Breast epithelium (tissue), 4 donors: ENCODE measurements around the gene VKORC1L1. TPM values are rescaled to one million over a fixed set of nuclear protein-coding genes. Genes with fewer than 3 reads are reported as not detected.
"Not testable (repeated sequence)": the region's sequence is repeated elsewhere in the genome, so short reads cannot be mapped to it uniquely, and the experiment has no call there.

Source experiments
- DNase-seq, 2 donors: peaks; one replicate each; pipeline ENCODE4 v3.0.0-alpha.2; 2019; ENCODE audit warnings: low spot score in 2 of 2
- H3K27ac ChIP-seq, 2 donors: fragments of 200-600 bp; sonication (generic) in 1 of 2; one replicate each; pipeline ENCODE4 v1.5.1; 2016 to 2019; ENCODE audit warnings: mild to moderate bottlenecking in 1 of 2
- H3K27me3 ChIP-seq, 2 donors: fragments of 200-600 bp; sonication (generic) in 1 of 2; one replicate each; pipeline versions ENCODE4 v1.5.1 to v1.6.0; 2017 to 2019; ENCODE audit warnings: control low read depth in 1 of 2, mild to moderate bottlenecking in 1 of 2
- H3K36me3 ChIP-seq: fragments of 200-600 bp; one replicate; pipeline ENCODE4 v1.5.1; 2019
- H3K4me1 ChIP-seq, 2 donors: fragments of 200-600 bp; sonication (generic); one replicate each; pipeline ENCODE4 v1.5.1; 2016 to 2019; ENCODE audit warnings: control low read depth in 1 of 2
- H3K4me3 ChIP-seq, 3 donors: fragments of 200-600 bp; sonication (generic); 1 replicate in 2 of 3; 2 replicates in 1 of 3; pipeline ENCODE4 v1.5.1; 2016 to 2019; ENCODE audit warnings: mild to moderate bottlenecking in 3 of 3, moderate library complexity in 2 of 3
- H3K9me3 ChIP-seq, 2 donors: fragments of 200-600 bp; sonication (generic) in 1 of 2; one replicate each; pipeline ENCODE4 v1.5.1; 2016 to 2019; ENCODE audit warnings: control low read depth in 1 of 2
- CTCF ChIP-seq, 3 donors: fragments of 450-650 bp; IDR thresholded peaks; one replicate each; pipeline ENCODE4 v1.5.1; 2016 to 2017; ENCODE audit warnings: antibody characterized with exemption in 3 of 3, mild to moderate bottlenecking in 3 of 3, moderate library complexity in 3 of 3
- POLR2A ChIP-seq: fragments of 450-650 bp; IDR thresholded peaks from one replicate; pipeline ENCODE4 v1.6.1; 2016; ENCODE audit warnings: antibody characterized with exemption, mild to moderate bottlenecking, moderate library complexity
- POLR2AphosphoS5 ChIP-seq, 3 donors: sonication (generic); formaldehyde crosslinking; IDR thresholded peaks; one replicate each; pipeline ENCODE4 v1.6.1; 2017; ENCODE audit warnings: antibody characterized with exemption in 3 of 3
- intact Hi-C: fragments of 100-400 bp; cut with DNase I; formaldehyde crosslinking; loops from one replicate; pipeline ENCODE4 v1.15.1; 2023; ENCODE audit warnings: low total_unique reads
- total RNA-seq, 3 donors: library from RNA; depleted of rRNA; stranded (reverse); fragments of >200 nt; gene quantifications; one replicate each; pipeline ENCODE4 v1.1.0, GENCODE V29; 2016

Gene VKORC1L1
- total RNA-seq, 3 donors from 2014 or later: 21.1 to 84.5 (median 25.9) TPM

- no peak for TF ChIP-seq POLR2AphosphoS5 (IDR thresholded peaks at IDR 0.05)
- TF ChIP-seq CTCF (IDR thresholded peaks at IDR 0.05): no peak
- no peak for TF ChIP-seq POLR2A
- no peaks in the 10 kb centered on the region for H3K27me3 ChIP-seq
- intact Hi-C loops: no loop called here
- H3K36me3 ChIP-seq: no peaks in the 10 kb centered on the region
- no peaks in the 10 kb centered on the region for H3K4me1 ChIP-seq
- no peak overlapping the region for H3K27ac ChIP-seq
- DNase-seq: no peak
- no peak overlapping the region for H3K4me3 ChIP-seq
- no peaks in the 10 kb centered on the region for H3K9me3 ChIP-seq
Observed at GRCh38 chr7:65938336-65938895, 65.5 kb downstream of the VKORC1L1 start.

GRCh38 chr7:65945787-65946186 lies 72.9 kb downstream of the VKORC1L1 start:
- H3K27me3 ChIP-seq, H3K36me3 ChIP-seq, H3K4me3 ChIP-seq, DNase-seq, H3K27ac ChIP-seq, H3K9me3 ChIP-seq, intact Hi-C loops, H3K4me1 ChIP-seq: not testable (repeated sequence)

- Histone ChIP-seq H3K27me3 (no peaks in the 10 kb centered on the region), H3K27ac (no peak overlapping the region), H3K4me1 (no peaks in the 10 kb centered on the region), H3K4me3 (no peak overlapping the region), H3K9me3 (no peaks in the 10 kb centered on the region), H3K36me3 (no peaks in the 10 kb centered on the region)
- intact Hi-C loops: no loop called here
- no peak for DNase-seq
- TF ChIP-seq POLR2AphosphoS5 (IDR thresholded peaks at IDR 0.05) (no peak), CTCF (IDR thresholded peaks at IDR 0.05) (no peak), POLR2A (no peak)
Observed at GRCh38 chr7:65946904-65947303, 74.0 kb downstream of the VKORC1L1 start.

- TF ChIP-seq CTCF (IDR thresholded peaks at IDR 0.05): no peak
- TF ChIP-seq POLR2A: no peak
- TF ChIP-seq POLR2AphosphoS5 (IDR thresholded peaks at IDR 0.05): no peak
- no peaks in the 10 kb centered on the region for H3K27me3 ChIP-seq
Observed at GRCh38 chr7:65951837-65952578, 79.1 kb downstream of the VKORC1L1 start.

GRCh38 chr7:65953001-65953720 lies 80.3 kb downstream of the VKORC1L1 start:
- DNase-seq: no peak
- intact Hi-C loops: no loop called here

More at GRCh38 chr7:65951837-65952578, 79.1 kb downstream of the VKORC1L1 start:
- no peaks in the 10 kb centered on the region for H3K4me1 ChIP-seq
- no peak for DNase-seq
- H3K4me3 ChIP-seq: no peak overlapping the region
- no peaks in the 10 kb centered on the region for H3K36me3 ChIP-seq
- no peak overlapping the region for H3K27ac ChIP-seq
- intact Hi-C loops: no loop called here
- H3K9me3 ChIP-seq: no peaks in the 10 kb centered on the region

More at GRCh38 chr7:65953001-65953720, 80.3 kb downstream of the VKORC1L1 start:
- no peaks in the 10 kb centered on the region for H3K27me3 ChIP-seq
- no peaks in the 10 kb centered on the region for H3K4me1 ChIP-seq
- no peak overlapping the region for H3K27ac ChIP-seq
- H3K36me3 ChIP-seq: no peaks in the 10 kb centered on the region
- no peaks in the 10 kb centered on the region for H3K9me3 ChIP-seq
- TF ChIP-seq POLR2AphosphoS5 (IDR thresholded peaks at IDR 0.05) (no peak), POLR2A (no peak), CTCF (IDR thresholded peaks at IDR 0.05) (no peak)
- H3K4me3 ChIP-seq: no peak overlapping the region
